H1 (cell line): ENCODE data around the gene SMARCA2. TPM values are rescaled to one million over a fixed set of nuclear protein-coding genes. Genes with fewer than 3 reads are reported as not detected.

Experiments used
- CTCF ChIA-PET: fragments of 300-600 bp; sonication (Branson Sonifier 250); formaldehyde crosslinking; loops from one replicate; lab custom pipeline; 2021; ENCODE audit not compliant: partially characterized antibody; lab: Charles Lee
- POLR2A ChIA-PET: fragments of 300-600 bp; sonication (Branson Sonifier 250); formaldehyde crosslinking; loops from one replicate; lab custom pipeline; 2021; ENCODE audit warnings: inconsistent platforms; ENCODE audit not compliant: partially characterized antibody; lab: Charles Lee
- DNase-seq, 2 experiments: peaks; one replicate each; pipeline versions ENCODE4 v3.0.0 to v3.0.0-alpha.2; 2010 to 2022; ENCODE audit warnings: low spot score in 2 of 2, low read depth in 1 of 2, mixed read lengths in 1 of 2
- FAIRE-seq: peaks from 2 replicates; lab custom pipeline; 2011; peaks lifted over from hg19 to GRCh38; lab: Jason Lieb, UNC
- H2AFZ ChIP-seq: 2 replicates; pipeline ENCODE4 v1.8.1; 2012; ENCODE audit warnings: low read length, inconsistent platforms
- H2AK5ac ChIP-seq: 2 replicates; pipeline ENCODE4 v1.6.1; 2013; ENCODE audit warnings: low read depth, low read length
- H2BK120ac ChIP-seq: replicated peaks from 2 replicates; pipeline ENCODE3; 2013; ENCODE audit warnings: low read depth, low read length, inconsistent platforms
- H2BK12ac ChIP-seq: 2 replicates; pipeline ENCODE4 v1.6.1; 2013; ENCODE audit warnings: low read depth, low read length
- H2BK15ac ChIP-seq: 2 replicates; pipeline ENCODE4 v1.6.1; 2013; ENCODE audit warnings: low read length
- H2BK20ac ChIP-seq: 2 replicates; pipeline ENCODE4 v1.6.1; 2013; ENCODE audit warnings: low read length
- H2BK5ac ChIP-seq: 2 replicates; pipeline ENCODE4 v1.6.1; 2013; ENCODE audit warnings: low read depth, low read length
- H3K14ac ChIP-seq: 2 replicates; pipeline ENCODE4 v1.6.1; 2013; ENCODE audit warnings: inconsistent platforms; ENCODE audit not compliant: insufficient read length
- H3K18ac ChIP-seq: 2 replicates; pipeline ENCODE4 v1.6.1; 2013; ENCODE audit warnings: low read length; ENCODE audit errors: extremely low read depth
- H3K23ac ChIP-seq: 2 replicates; pipeline ENCODE4 v1.6.1; 2013; ENCODE audit warnings: inconsistent platforms; ENCODE audit not compliant: insufficient read length
- H3K23me2 ChIP-seq: 2 replicates; pipeline ENCODE4 v1.6.1; 2013; ENCODE audit warnings: low read depth, low read length
- H3K27ac ChIP-seq: 2 replicates; pipeline ENCODE4 v1.6.1; 2011; ENCODE audit warnings: low read depth, low read length, inconsistent platforms
- H3K27me3 ChIP-seq, 4 experiments: replicated peaks in 1 of 4; 1 replicate in 1 of 4; 2 replicates in 3 of 4; pipeline versions ENCODE4 v1.6.1 to v1.8.1; 2011 to 2013; ENCODE audit warnings: low read length in 3 of 4, mild to moderate bottlenecking in 3 of 4, inconsistent platforms in 2 of 4, mixed read lengths in 2 of 4, moderate library complexity in 1 of 4; ENCODE audit not compliant: control insufficient read depth in 3 of 4, insufficient read depth in 3 of 4; ENCODE audit errors: extremely low read depth in 1 of 4
- H3K36me3 ChIP-seq, 4 experiments: 2 replicates each; pipeline versions ENCODE4 v1.6.1 to v1.8.1; 2011 to 2013; ENCODE audit warnings: mild to moderate bottlenecking in 4 of 4, low read length in 3 of 4, moderate library complexity in 2 of 4, control low read depth in 1 of 4, inconsistent platforms in 1 of 4; ENCODE audit not compliant: insufficient read depth in 4 of 4, control insufficient read depth in 2 of 4
- H3K4ac ChIP-seq: replicated peaks from 2 replicates; pipeline ENCODE3; 2013; ENCODE audit warnings: low read length, low read depth, mixed read lengths, inconsistent platforms; ENCODE audit not compliant: insufficient read length
- H3K4me1 ChIP-seq, 4 experiments: replicated peaks in 1 of 4; 1 replicate in 1 of 4; 2 replicates in 3 of 4; pipeline versions ENCODE4 v1.6.1 to v1.8.1; 2011 to 2013; ENCODE audit warnings: low read length in 3 of 4, inconsistent platforms in 2 of 4, mixed read lengths in 1 of 4; ENCODE audit not compliant: insufficient read depth in 4 of 4, control insufficient read depth in 3 of 4
- H3K4me2 ChIP-seq, 2 experiments: 2 replicates each; pipeline versions ENCODE4 v1.6.1 to v1.8.1; 2011 to 2013; ENCODE audit warnings: low read depth in 2 of 2, low read length in 2 of 2, control low read depth in 1 of 2, inconsistent platforms in 1 of 2, mild to moderate bottlenecking in 1 of 2; ENCODE audit not compliant: insufficient read depth in 1 of 2
- H3K4me3 ChIP-seq, 4 experiments: fragments of 200-600, 300-600 bp in 1 of 4; sonication (generic), shearing (Covaris generic), sonication (Bioruptor Twin) in 1 of 4; 2 replicates each; pipeline versions ENCODE4 v1.5.1 to v1.8.1; 2011 to 2016; ENCODE audit warnings: low read length in 4 of 4, low read depth in 3 of 4, control low read depth in 2 of 4, inconsistent platforms in 2 of 4, mild to moderate bottlenecking in 2 of 4, mixed read lengths in 1 of 4, moderate library complexity in 1 of 4; ENCODE audit not compliant: insufficient read depth in 2 of 4; ENCODE audit errors: extremely low read depth in 1 of 4
- H3K56ac ChIP-seq: replicated peaks from 2 replicates; pipeline ENCODE3; 2013; ENCODE audit warnings: low read depth, mild to moderate bottlenecking, mixed read lengths, low read length, inconsistent platforms; ENCODE audit not compliant: insufficient read length
- H3K79me1 ChIP-seq: 2 replicates; pipeline ENCODE4 v1.6.1; 2013; ENCODE audit warnings: low read depth, low read length, control low read depth
- H3K79me2 ChIP-seq, 2 experiments: 2 replicates each; pipeline versions ENCODE4 v1.6.1 to v1.8.1; 2012 to 2013; ENCODE audit warnings: low read length in 2 of 2, mild to moderate bottlenecking in 2 of 2, inconsistent platforms in 1 of 2; ENCODE audit not compliant: insufficient read depth in 2 of 2, control insufficient read depth in 1 of 2
- H3K9ac ChIP-seq, 4 experiments: replicated peaks in 1 of 4; 1 replicate in 1 of 4; 2 replicates in 3 of 4; pipeline versions ENCODE4 v1.6.1 to v1.8.1; 2011 to 2013; ENCODE audit warnings: low read depth in 3 of 4, low read length in 3 of 4, control low read depth in 2 of 4, mild to moderate bottlenecking in 2 of 4, moderate library complexity in 2 of 4, inconsistent platforms in 1 of 4; ENCODE audit errors: extremely low read depth in 1 of 4
- H3K9me3 ChIP-seq, 2 experiments: 2 replicates each; pipeline versions ENCODE4 v1.6.1 to v1.8.1; 2012 to 2013; ENCODE audit warnings: mild to moderate bottlenecking in 2 of 2, moderate library complexity in 2 of 2, control low read depth in 1 of 2, inconsistent platforms in 1 of 2, low read depth in 1 of 2, low read length in 1 of 2, mixed read lengths in 1 of 2; ENCODE audit not compliant: insufficient read depth in 2 of 2
- H4K20me1 ChIP-seq, 2 experiments: replicated peaks in 1 of 2; 2 replicates each; pipeline versions ENCODE3 to v1.8.1; 2011 to 2013; ENCODE audit warnings: inconsistent platforms in 2 of 2, low read length in 2 of 2, mild to moderate bottlenecking in 1 of 2; ENCODE audit not compliant: insufficient read depth in 2 of 2, control insufficient read depth in 1 of 2
- H4K5ac ChIP-seq: 2 replicates; pipeline ENCODE4 v1.6.1; 2013; ENCODE audit warnings: low read length, low read depth, mixed read lengths, inconsistent platforms; ENCODE audit not compliant: insufficient read length
- H4K8ac ChIP-seq: 2 replicates; pipeline ENCODE4 v1.8.0; 2013; ENCODE audit warnings: mild to moderate bottlenecking, moderate library complexity, low read length, inconsistent platforms; ENCODE audit not compliant: insufficient read depth; ENCODE audit errors: extremely low read depth
- H4K91ac ChIP-seq: replicated peaks from 2 replicates; pipeline ENCODE3; 2013; ENCODE audit warnings: low read length, mixed read lengths, inconsistent platforms; ENCODE audit not compliant: insufficient read length
- BCL11A ChIP-seq, 2 experiments: IDR thresholded peaks; one replicate each; pipeline ENCODE4 v1.6.1; 2011; ENCODE audit warnings: low read depth in 2 of 2, low read length in 2 of 2, mild to moderate bottlenecking in 2 of 2
- HDAC2 ChIP-seq, 2 experiments: fragments of 300-600 bp in 1 of 2; sonication (generic) in 1 of 2; IDR thresholded peaks; 2 replicates each; pipeline ENCODE4 v1.6.1; 2011 to 2012; ENCODE audit warnings: low read depth in 2 of 2, low read length in 2 of 2, mild to moderate bottlenecking in 2 of 2, moderate library complexity in 2 of 2, borderline replicate concordance in 1 of 2, inconsistent platforms in 1 of 2
- KDM5A ChIP-seq: fragments of 200-600 bp; IDR thresholded peaks from 2 replicates; pipeline ENCODE4 v1.7.1; 2012; ENCODE audit warnings: mild to moderate bottlenecking, low read length, inconsistent platforms, mixed read lengths
- SAP30 ChIP-seq: fragments of 300-600 bp; sonication (generic); IDR thresholded peaks from 2 replicates; pipeline ENCODE4 v1.7.1; 2012; ENCODE audit warnings: low read length, moderate library complexity, mild to moderate bottlenecking, inconsistent platforms; ENCODE audit not compliant: insufficient read depth, insufficient replicate concordance
- SP2 ChIP-seq: IDR thresholded peaks from 2 replicates; pipeline ENCODE4 v1.6.1; 2012; ENCODE audit warnings: mild to moderate bottlenecking, low read length, inconsistent platforms
- TCF12 ChIP-seq: IDR thresholded peaks from 2 replicates; pipeline ENCODE4 v1.6.1; 2011; ENCODE audit warnings: low read depth, mild to moderate bottlenecking, low read length
- WGBS, 2 experiments: shearing (Covaris generic) in 1 of 2; methylation state at CpG; one replicate each; pipeline versions ENCODE4 v1.1.6 to v1.1.7; 2013 to 2015; ENCODE audit warnings: low lambda C conversion rate in 2 of 2, mixed read lengths in 2 of 2, inconsistent platforms in 1 of 2, low coverage in 1 of 2, missing lambda C conversion rate in 1 of 2; ENCODE audit not compliant: insufficient replicate concordance in 2 of 2, insufficient coverage in 1 of 2, insufficient read length in 1 of 2; ENCODE audit errors: extremely low coverage in 1 of 2, missing lambda C conversion rate in 1 of 2; 5-methylcytosine and 5-hydroxymethylcytosine counted together
- polyA plus RNA-seq, 7 experiments: library from polyadenylated mRNA; depleted of rRNA in 3 of 7; stranded (reverse) in 5 of 7; unstranded in 2 of 7; fragments of >200 nt in 5 of 7; fragments of 200-250 nt in 2 of 7; gene quantifications; 1 replicate in 5 of 7; 2 replicates in 1 of 7; 4 replicates in 1 of 7; pipeline versions ENCODE4 v1.2.1 to v1.2.3, GENCODE V29; 2011 to 2013; ENCODE audit warnings: missing spikeins in 2 of 7, mixed read lengths in 2 of 7
- total RNA-seq: library from RNA; stranded (reverse); fragmentation: NEBNext Ultra II Directional; extraction: Animal tissue kit (Norgen Biotek cat#: 25700); gene quantifications from 2 replicates; pipeline ENCODE4 v1.2.1, GENCODE V29; 2021

SMARCA2 gene
- total and polyA plus RNA-seq, 2 of the 8 experiments (the other 6 are each of a cell fraction or from before 2014, with no cell fraction given) = 6.3 to 21.7 TPM

GRCh38 chr9:2018764-2019558 lies 3.8 kb downstream of the SMARCA2 start:
- no peaks in the 10 kb centered on the region for H3K9me3 ChIP-seq
- H3K23me2 ChIP-seq = peaks cover 38% of the 10 kb centered on the region
- H2AFZ ChIP-seq = no peak overlapping the region
- 10% methylated on average over 6 of the region's 6 CpGs; no CpG with 5 or more reads in 1 of the 2 experiments for WGBS, 2 experiments
- H2BK15ac ChIP-seq = no peak overlapping the region
- H3K56ac ChIP-seq = no peak overlapping the region
- peak overlapping the region; percentile 91 to 98 for H3K4me2 ChIP-seq
- ChIA-PET POLR2A (interaction anchor here (1.7 kb wide), 1 partner anchor 791 kb away, joined by 3 read pairs; no protein-coding TSS in a partner anchor), CTCF (no interaction called here)
- H4K8ac ChIP-seq = no peak overlapping the region
- no peak overlapping the region for H2BK120ac ChIP-seq
- H2BK12ac ChIP-seq = peak overlapping the region; percentile 79; the same call in 1 of the 2 replicates
- no peak overlapping the region for H2AK5ac ChIP-seq
- no peak overlapping the region for H4K91ac ChIP-seq
- no peak overlapping the region for H3K14ac ChIP-seq
- peak overlapping the region in 2 of 4 experiments; percentile 54 to 69; a peak in 5 of 8 replicates for H3K4me3 ChIP-seq
- no peaks in the 10 kb centered on the region for H3K79me1 ChIP-seq
- no peak overlapping the region for H3K9ac ChIP-seq
- H3K4me1 ChIP-seq = peaks cover 5 to 11% (median 7%) of the 10 kb centered on the region in 4 experiments; a peak in 6 of 7 replicates
- H3K23ac ChIP-seq = no peak overlapping the region
- H3K36me3 ChIP-seq = no peaks in the 10 kb centered on the region
- no peak overlapping the region for H3K27ac ChIP-seq
- no peak for DNase-seq
- H4K20me1 ChIP-seq = peaks cover 0 to 5% of the 10 kb centered on the region in 2 experiments
- peak; percentile 48 for FAIRE-seq
- H4K5ac ChIP-seq = no peak overlapping the region
- H3K79me2 ChIP-seq = no peaks in the 10 kb centered on the region
- no peak overlapping the region; the same call in 1 of the 2 replicates for H2BK20ac ChIP-seq
- no peak overlapping the region for H3K4ac ChIP-seq
- H2BK5ac ChIP-seq = no peak overlapping the region
- H3K18ac ChIP-seq = no peak overlapping the region
- peaks cover 0 to 43% (median 35%) of the 10 kb centered on the region in 4 experiments; a peak in 6 of 7 replicates for H3K27me3 ChIP-seq
- TF ChIP-seq SP2 (no peak), HDAC2 (IDR thresholded peaks at IDR 0.05; ENCODE audit: borderline replicate concordance in 1 of 2, low read depth in 2 of 2, low read length in 2 of 2) (peak; percentile 67 to 82; a peak in 2 of 4 replicates), TCF12 (0 out of 2 replicates have a peak, but pooled peaks have one; percentile 56), SAP30 (no peak), KDM5A (no peak), BCL11A (IDR thresholded peaks at IDR 0.05; ENCODE audit: low read depth in 2 of 2, low read length in 2 of 2) (no peak)
